Temporal lobe (tissue), 2 donors: ENCODE measurements around the gene PDHA2. TPM values are rescaled to one million over a fixed set of nuclear protein-coding genes. Genes with fewer than 3 reads are reported as not detected.

Source experiments
- small RNA-seq: library from RNA; depleted of rRNA; stranded (forward); fragments of <200 nt; gene quantifications from one replicate; pipeline ENCODE3, GENCODE V24; 2014; ENCODE audit warnings: low replicate concordance
- total RNA-seq: library from RNA; depleted of rRNA; stranded (reverse); fragments of >200 nt; gene quantifications from one replicate; pipeline ENCODE4 v1.2.3, GENCODE V29; 2014

PDHA2 gene
- total RNA-seq, 1 donor from 2014 or later: not detected

Small RNA genes lying within 50 kb of the gene (small RNA-seq; reads per million reads assigned to genes)
- gene RNU6-1059P: not detected
